ENCODE measurements around the gene SDHAF2.
"Not testable (repeated sequence)": the region's sequence is repeated elsewhere in the genome, so short reads cannot be mapped to it uniquely, and the experiment has no call there.

SDHAF2 gene

DNA sequence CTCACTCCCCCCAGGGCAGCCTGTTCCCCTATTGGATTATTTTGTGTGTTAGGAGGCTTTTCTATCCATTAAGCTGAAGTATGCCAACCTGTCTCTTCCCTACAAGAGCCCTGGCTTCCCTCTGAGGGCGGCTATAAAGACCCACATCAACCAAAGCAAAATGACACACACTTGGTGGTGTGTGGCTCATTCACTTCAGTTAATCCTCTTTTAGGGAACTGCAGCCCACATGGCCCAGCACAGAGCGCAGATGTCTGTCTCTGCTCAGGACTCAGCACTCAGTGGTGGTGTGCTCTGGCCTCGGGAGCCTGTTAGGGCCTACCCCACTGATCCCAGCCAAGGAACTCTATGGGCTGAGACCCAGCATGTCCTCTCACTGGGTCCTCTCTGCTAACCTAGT lies 46.4 kb downstream of the SDHAF2 start:
- no peak for DNase-seq (ENCODE audit: low spot score)

DNA sequence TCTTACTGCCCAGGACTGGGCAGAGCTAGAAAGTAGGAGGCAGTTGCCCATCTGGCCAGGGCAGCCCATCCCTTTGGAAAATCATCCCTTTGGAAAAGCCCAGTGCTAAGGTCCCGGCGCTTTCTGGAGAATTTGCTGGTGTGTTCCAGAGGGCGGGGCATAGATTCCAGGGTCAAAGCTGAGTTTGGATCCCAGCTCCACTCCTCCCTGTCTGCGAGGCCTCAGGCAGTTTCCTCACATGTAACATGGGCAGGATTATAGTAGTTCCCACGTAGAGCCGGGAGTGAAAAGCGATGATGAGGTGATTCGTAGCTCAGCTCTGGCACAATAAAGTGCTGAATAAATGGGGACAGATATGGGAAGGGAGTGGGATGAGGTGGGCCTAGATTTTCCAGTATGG lies 47.2 kb downstream of the SDHAF2 start:
- no peak for DNase-seq (ENCODE audit: low spot score)

DNA sequence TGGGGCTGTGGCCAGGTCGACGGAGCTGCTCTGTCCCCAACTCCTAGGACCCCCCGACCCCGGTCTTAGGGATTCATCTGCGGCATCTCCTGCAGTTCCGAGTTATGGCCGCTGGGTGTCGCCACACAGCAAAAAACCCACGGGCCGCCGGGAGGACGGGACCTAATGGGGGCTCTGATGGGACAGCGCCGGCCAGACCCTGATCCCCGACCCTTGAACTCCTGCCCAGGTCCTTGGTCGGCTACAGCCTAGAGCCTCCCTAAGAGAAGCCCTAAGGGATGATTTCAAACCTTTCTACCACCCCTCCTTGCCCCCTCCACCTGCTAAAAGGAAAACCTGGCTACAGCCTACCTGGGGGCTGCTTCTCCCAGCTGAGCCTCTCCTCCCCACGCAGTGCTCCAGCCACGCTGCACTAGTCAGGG lies 47.8 kb downstream of the SDHAF2 start:
- DNase-seq (ENCODE audit: low spot score), result peak; percentile 64

DNA sequence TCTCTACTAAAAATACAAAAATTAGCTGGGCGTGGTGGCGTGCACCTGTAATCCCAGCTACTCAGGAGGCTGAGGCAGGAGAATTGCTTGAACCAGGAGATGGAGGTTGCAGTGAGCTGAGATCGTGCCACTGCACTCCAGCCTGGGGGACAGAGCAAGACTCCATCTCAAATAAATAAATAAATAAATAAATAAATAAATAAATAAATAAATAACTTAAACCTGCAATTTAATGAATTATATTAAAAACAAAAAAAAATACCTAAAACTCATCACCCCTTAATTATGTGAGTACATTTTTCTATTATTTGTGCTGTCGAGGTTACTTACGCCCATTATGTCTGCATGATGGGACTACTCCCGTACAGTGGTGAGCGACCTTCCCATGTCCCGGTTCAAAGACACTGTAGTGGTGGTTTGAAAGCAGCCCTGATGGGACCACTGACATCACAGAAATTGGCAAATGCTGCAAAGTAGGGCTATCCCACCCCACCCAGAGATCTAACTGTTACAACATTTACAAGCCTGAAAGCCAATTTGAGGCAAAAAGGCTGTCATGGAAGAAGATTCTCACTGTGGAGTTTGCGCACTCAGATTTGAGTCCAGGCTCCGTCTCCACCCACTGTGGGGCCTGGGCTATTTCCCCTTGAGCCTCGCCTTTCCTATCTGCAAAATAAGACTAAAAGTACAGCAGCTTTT lies 49.6 kb downstream of the SDHAF2 start:
- DNase-seq (ENCODE audit: low spot score), result not testable (repeated sequence)

DNA sequence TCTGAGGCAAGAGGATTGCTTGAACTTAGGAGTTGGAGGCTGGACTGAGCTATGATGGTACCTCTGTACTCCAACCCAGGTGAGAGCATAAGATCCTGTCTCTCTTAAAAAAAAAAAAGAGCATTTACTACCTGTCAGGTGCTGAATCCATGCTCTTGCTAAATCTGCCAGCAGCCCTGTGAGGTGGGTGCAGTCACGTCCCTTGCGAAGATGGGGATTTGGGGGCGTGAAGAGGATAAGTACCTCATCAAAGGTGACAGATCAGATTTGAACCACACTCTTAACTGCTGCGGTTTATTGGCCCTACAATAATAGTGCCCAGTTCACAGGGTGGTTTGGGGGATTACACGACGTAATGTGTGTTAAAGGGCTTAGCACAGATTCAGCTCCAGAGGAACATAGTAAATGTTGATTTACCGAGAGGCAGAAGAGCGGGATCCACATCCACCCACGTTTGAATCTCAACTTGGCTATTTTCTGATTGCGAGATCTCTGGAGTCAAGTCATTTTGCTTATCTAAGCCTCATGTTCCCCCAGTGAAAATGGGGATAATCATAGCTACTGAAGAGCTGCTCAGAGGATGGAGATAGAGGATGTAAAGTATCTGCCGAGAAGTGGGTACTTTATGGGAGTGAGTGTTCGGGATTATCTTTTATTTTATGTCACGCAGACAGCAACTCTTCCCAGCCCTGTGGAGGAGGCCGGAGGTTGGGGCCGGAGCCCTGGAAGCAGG lies 50.5 kb downstream of the SDHAF2 start:
- DNase-seq (ENCODE audit: low spot score), result no peak

DNA sequence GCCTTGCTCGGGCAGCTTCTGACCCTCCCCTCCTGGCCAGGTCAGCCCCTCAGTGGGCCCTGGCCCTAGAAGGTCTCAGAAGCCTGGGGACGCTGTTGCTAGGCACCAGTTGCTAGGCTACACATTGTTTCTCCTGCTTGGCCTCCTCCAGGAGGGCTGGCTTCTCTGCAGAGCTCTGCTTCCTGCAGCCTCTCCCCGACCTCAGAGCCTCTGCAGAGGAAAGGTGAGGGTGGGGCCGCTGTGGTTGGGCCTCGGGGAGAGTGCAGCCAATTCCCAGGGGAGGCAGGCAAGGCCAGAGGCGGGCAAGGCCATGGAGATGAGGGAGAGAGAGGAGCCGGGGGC lies 51.0 kb downstream of the SDHAF2 start:
- peak; percentile 60 for DNase-seq (ENCODE audit: low spot score)

DNA sequence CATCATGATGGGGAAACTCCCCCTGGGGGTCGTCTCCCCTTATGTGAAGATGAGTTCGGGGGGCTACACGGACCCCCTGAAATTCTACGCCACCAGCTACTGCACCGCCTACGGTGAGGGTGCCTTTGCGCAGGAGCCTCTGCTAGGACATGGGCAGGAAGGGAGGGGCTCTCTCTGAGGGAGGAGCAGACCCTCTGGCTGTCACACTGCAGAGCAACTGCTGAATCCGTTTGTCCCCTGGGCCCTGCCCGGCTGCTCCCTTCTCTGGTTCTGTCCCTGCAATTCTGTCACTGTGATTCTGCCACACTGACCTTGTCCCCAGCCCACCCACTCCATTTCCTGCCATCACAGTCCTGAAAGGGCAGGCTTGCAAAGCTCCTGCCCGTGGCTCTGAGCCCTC lies 51.9 kb downstream of the SDHAF2 start:
- DNase-seq (ENCODE audit: low spot score), result no peak

DNA sequence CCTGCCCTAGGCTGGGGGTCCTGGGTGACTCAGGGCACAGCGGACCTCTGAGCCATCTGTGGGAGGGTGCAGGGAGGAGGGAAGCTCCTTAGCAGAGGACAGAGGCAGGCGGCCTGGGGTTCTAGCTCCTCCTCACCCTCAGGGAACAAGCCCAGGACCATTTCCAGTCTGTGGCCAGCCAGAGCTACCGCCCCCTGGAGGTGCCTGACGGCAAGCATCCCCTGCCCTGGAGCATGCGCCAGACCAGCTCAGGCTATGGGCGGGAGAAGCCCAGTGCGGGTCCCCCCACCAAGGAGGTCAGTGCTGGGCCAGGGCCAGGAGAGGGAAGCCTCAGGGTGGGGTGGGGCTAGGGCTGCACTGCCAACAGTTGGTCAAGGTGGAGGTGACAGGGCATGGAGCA lies 52.6 kb downstream of the SDHAF2 start:
- DNase-seq (ENCODE audit: low spot score), result peak; percentile 38

DNA sequence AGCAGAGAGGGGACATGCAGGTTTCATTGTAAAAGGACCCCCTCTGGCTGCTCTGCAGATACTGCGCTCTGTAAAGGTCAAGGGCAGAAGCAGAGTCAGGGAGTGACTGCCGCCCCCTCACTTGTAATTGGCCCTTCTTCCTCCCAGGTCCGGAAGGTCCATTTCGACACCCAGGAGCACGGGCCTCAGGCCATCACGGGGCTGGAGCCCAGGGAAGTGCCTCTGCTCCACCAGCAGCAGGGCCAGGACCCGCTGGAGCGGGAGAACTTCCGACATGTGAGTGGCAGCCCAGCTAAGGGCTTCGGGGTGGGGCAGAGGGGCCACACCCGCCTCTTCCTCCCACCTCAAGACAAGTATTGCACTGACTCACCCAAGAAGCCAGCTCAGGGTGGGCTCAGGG lies 54.6 kb downstream of the SDHAF2 start:
- no peak for DNase-seq (ENCODE audit: low spot score)

DNA sequence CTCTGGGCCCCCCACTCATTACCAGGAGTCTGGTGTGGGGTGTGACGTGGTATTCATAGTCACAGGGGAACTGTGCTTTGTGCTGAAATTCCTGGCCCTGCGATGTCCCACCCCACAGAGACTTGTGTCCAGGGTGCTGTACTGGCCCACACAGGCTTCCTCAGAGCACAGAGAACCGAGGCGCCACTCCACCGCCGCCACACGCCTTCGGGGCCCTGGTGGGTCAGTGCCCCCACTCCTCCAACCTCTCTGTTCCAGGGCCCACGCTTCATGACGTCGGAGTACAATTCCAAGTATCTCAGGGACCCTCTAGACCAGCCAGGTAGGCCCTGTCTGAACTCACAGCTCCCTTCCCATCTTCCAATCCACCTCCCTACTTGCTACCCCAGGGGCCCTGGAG lies 55.2 kb downstream of the SDHAF2 start:
- no peak for DNase-seq (ENCODE audit: low spot score)

DNA sequence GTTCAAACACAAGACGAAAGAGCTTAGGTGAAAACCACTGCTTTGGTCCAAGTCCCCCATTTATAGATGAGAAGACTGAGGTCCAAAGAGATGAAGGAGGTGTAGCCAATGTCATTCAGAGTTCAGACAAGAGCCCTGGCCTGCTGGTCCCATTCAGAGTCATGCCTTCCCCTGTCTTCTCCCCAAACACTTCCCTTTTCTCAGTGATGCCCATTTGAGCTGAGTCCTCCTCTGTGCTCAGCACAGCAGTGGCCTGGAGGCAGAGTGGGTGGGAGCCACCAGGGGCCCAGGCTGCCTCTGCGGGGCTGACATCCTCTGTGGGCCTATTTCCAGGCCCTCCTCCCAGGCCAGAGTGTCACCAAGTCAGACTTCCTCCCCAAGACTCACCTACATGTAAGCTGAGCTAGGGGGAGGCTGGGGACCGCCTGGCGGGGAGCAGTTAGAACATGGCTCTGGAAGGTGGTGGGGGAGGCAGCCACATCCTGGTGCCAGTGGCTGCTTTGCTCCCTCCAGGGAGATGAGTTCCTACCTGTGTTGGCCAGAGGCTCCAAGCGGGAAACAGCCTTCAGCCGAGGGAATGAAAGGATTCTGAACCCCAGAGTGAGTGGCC lies 56.2 kb downstream of the SDHAF2 start:
- DNase-seq (ENCODE audit: low spot score), result no peak

DNA sequence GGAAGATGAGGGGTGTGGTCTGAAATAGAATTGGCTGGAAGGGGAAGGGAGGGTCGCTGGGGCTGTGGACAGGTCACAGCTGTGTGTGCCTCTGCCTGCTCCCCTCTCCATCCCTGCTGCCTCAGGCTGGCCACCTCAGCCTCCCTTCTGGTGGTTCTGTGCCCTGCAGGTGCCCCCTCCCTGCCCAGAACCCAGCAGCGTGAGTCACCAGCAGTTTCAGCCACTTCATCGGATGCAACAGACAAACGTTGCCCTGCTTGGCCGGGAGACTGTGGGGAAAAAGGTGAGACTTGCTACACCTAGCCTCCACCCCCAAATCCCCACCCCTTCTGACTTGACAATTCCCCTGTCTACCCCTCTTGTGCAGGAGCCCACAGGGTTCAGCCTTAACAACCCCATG lies 56.9 kb downstream of the SDHAF2 start:
- no peak for DNase-seq (ENCODE audit: low spot score)

DNA sequence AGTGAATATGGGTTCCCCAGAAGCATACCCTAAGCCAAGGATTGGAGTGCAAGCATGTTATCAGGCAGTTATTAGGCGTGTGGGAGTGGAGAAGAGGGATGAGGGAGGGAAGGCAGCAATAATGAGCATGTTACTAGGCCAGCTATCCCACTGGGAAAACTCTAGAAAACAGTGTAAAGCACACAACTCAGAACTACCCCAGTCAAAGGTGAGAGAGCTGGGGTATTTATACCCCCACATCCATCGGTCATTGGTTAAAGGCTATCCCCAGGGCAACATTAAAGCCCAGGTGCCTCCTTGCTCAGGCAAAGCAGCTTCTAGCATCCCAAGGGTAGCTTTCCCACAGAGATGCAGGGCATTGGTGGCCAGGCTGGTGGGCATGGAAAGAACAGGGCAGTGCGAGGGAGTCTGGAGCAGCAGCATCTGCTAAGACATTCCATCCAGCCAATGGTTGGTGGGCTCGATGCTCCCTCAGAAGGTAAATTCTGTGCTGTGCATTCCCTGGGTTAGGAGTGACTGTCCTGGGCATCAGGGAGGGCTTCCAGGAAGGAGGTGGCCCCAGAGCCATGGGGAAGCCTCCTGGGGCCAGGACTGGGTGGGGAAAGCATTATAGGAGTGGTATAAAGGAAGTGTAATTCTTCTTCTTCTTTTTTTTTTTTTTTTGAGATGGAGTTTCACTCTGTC lies 57.6 kb downstream of the SDHAF2 start:
- no peak for DNase-seq (ENCODE audit: low spot score)

DNA sequence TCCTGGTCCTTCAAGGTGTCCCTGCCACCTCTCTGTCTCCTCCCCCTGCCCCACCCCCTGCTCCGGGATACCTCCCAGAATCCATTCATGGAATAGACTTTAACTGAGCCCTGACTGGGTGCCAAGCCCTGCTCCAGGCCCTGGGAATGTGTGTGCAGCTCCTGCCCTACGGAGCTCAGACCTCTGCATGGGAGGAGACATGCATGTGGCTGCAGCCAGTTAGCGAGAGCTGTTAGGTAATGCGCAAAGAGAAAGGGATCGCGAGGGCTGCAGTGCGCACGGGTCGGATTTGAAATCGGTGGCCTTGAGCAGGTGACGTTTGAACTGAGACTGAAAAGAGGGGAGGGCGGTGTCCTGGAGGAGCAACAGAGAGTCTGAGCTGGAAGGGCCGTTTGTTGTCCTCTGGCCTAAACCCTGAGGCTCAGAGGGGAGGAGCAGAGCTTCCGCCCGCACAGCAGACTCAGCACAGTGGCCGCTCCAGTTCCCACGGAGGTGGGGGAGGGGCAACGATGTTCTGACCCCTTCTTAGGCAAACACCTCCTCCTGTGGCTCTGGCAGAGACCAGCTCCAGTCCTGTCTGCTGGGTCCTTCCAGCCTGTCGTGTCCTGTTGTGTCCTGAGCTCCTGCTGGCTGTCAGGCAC lies 58.8 kb downstream of the SDHAF2 start:
- DNase-seq (ENCODE audit: low spot score), result no peak

DNA sequence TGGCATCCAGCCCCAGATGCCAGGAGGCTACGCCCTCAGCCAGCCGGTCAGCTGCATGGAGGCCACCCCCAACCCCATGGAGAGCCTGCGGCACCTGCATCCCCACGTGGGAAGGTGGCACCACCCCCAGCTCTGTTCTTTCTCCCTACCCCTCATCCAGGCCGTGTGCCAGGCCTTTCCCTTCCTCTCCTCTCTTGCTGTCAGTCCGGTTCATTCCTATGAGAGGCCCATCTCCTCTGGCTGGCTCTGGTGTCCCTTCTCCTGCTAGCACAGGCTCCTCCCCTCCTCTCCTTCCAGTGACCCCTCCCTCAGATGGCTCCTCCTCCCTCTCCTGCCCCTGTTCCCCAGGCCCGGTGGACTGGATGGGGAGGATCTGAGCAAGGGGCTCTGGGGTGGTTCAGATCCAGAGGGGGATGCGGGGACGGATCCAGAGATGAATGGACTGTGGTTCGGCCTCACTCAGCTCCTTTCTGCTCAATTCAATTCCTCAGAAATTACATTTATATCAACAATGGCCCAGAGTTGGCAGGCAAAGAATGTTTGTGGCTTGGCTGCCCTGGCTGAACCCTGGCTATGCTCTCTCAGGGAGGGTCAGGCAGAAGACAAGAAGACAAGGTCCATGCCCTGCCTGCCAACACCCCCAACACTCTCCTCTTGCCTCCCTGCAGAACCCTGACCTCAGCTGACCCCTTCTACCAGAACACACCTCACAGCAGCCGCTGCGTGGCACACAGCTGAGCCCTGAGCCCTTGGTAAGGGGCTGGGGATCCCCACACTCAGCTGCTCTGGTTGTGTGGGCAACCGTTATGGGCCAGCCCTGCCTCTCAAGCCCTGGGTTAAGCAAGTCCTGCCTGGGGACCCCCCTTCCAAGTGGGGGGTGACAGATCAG lies 60.2 kb downstream of the SDHAF2 start:
- no peak for DNase-seq (ENCODE audit: low spot score)

DNA sequence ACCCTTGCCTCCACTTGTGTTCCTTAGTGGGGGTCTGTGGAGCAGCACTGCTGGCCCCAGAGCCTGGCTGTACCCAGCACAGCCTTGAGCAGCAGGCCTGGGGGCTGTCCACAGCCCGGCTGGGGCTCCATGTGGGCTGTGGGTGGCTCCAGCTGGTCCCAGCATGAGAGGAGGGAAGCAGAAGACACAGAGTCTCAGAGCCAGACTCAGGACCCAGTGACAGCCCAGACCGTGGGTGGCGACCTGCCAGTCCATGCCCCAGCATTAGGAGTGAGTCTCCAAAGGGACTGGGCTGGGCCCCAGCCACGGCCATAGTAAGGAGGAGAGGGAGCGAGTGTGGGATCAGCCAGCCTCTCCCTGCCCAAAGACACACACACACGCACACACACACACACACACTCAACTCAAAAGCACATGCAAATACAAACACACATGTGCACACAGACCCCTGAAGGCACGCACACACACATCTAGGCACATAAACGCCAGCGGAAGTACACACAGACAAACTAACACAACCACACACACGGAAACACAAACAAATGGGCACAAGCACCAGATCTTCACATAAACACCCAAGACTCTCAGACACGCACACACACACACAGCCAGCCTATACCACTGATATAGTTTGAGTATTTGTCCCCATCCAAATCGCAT lies 61.9 kb downstream of the SDHAF2 start:
- DNase-seq (ENCODE audit: low spot score), result no peak

DNA sequence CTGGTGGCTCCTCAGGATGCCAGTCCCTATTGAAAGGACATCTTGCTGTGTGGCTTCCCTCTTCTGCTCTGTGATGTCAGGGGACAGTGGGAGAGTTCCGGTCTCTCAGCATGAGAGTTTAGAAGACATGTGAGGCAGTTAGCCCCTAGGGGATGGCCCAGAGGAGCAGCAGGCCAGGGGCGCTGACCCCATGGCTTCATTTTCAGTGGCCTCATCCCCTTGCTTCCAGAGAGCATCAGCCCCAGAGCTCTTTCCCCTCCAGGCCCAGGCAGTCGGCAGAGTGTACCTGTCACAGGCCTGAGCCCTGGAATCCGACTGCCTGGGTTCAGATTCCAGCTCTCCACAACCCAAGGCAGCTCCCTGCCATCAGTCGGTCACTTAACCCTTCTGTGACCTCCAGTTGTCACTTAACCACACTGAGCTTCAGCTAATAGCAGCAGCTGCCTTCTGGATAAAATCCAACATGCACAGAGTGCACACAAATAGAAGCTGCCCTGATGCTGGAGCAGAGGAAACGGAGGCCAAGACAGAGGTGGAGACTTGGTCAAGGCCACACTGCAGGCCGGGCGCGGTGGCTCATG lies 64.5 kb downstream of the SDHAF2 start:
- DNase-seq (ENCODE audit: low spot score), result no peak

DNA sequence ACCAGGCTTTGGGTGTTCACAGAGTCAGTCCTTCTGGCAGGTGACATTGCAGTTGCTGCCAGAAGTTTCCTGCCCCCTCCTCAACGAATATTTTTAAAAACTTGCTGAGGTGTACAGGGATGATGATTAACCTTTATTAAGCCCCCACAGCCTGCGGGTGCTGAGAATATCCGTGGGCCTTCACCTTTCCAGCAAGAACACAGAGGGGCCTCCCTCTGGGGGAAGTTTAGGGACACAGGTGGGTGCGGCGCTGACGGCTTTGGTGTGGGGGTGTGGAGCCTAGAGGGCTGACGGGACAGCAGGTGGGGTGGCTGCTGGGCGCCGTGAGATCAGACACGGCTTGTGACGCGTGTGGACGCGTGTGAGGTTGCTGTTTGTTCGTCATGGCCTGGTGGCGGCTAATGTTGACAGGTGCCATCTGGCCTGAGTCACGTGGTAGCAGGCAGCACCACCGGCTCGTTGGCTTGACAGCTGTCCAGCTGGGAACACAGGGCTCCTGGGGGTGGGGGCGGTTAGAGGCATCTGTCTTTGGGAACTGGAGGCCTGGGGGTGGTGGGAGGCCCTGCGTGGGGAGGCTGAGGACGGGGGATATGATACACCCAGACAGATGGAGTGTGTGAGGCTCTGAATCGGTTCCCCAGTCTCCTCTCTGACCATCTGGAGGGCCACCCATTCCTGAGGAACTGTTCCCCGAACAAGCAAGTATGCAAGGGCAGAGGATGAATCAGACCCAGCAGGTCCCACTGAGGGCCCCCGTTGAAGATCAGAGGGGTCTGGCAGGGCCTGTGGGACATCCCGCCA lies 66.1 kb downstream of the SDHAF2 start:
- DNase-seq (ENCODE audit: low spot score), result no peak

All from NAMALWA (cell line).